Osteoblast (primary cell): Measurements from ENCODE around the gene UROD. TPM values are rescaled to one million over a fixed set of nuclear protein-coding genes. Genes with fewer than 3 reads are reported as not detected.

Source experiments
- DNase-seq: peaks from one replicate; pipeline ENCODE4 v3.0.0; 2011; ENCODE audit warnings: low spot score, mixed read lengths; ENCODE audit not compliant: insufficient read length; ENCODE audit errors: missing footprints
- H2AFZ ChIP-seq: 2 replicates; pipeline ENCODE4 v1.6.0; 2011; ENCODE audit warnings: mild to moderate bottlenecking, low read length
- H3K27ac ChIP-seq: 2 replicates; pipeline ENCODE4 v1.5.1; 2011; ENCODE audit warnings: mild to moderate bottlenecking, low read depth, low read length, moderate library complexity
- H3K27me3 ChIP-seq: 2 replicates; pipeline ENCODE4 v1.6.0; 2012; ENCODE audit warnings: mild to moderate bottlenecking, control low read depth, inconsistent platforms, low read length, moderate library complexity; ENCODE audit not compliant: insufficient read depth
- H3K36me3 ChIP-seq: 2 replicates; pipeline ENCODE4 v1.5.1; 2011; ENCODE audit warnings: mild to moderate bottlenecking, low read length, control low read depth, moderate library complexity; ENCODE audit not compliant: insufficient read depth
- H3K4me1 ChIP-seq: 2 replicates; pipeline ENCODE4 v1.5.1; 2011; ENCODE audit warnings: mild to moderate bottlenecking, low read length, control low read depth, moderate library complexity; ENCODE audit not compliant: insufficient read depth
- H3K4me2 ChIP-seq: 2 replicates; pipeline ENCODE4 v1.6.0; 2011; ENCODE audit warnings: mild to moderate bottlenecking, low read length; ENCODE audit not compliant: insufficient read depth
- H3K4me3 ChIP-seq: fragments of 200-600 bp; sonication (generic); 3 replicates; pipeline ENCODE4 v1.5.1; 2012; ENCODE audit warnings: mild to moderate bottlenecking, low read length, inconsistent platforms; ENCODE audit not compliant: insufficient read depth
- H3K79me2 ChIP-seq: 2 replicates; pipeline ENCODE4 v1.6.0; 2012; ENCODE audit warnings: mild to moderate bottlenecking, low read length, control low read depth, inconsistent platforms; ENCODE audit not compliant: insufficient read depth
- H3K9me3 ChIP-seq: 2 replicates; pipeline ENCODE4 v1.5.1; 2011; ENCODE audit warnings: low read depth, low read length, control low read depth
- H4K20me1 ChIP-seq: 2 replicates; pipeline ENCODE4 v1.6.0; 2012; ENCODE audit warnings: mild to moderate bottlenecking, low read length, control low read depth; ENCODE audit not compliant: insufficient read depth
- total RNA-seq: library from RNA; depleted of rRNA; stranded (reverse); fragments of >200 nt; gene quantifications from 2 replicates; pipeline ENCODE4 v1.2.3, GENCODE V29; 2012
- TF ChIP-seq, protein P1 (sequence below): IDR thresholded peaks from 2 replicates; pipeline ENCODE4 v1.5.1; 2011; ENCODE audit warnings: mild to moderate bottlenecking, low read depth, low read length, moderate library complexity; ENCODE audit errors: extremely low read depth

The UROD gene
- total RNA-seq, 1 donor = 123 TPM

DNA sequence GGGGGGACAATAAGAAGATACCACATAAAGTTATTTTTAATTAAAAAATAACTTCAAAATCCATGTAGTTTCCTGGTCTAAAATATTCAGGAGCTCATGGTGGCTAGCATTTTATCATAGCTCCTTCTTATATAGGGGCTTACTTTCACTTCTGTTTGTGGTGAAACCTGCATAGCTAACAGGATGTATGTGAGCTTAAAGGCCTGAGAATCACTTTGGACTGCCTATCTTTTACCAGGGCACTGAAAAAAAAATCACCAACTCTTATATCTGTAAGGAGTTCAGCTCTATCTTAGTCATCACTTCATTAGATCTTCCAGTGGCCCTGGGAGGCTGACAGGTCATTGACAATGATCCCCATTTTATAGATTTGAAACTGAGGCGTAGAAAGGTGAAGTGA, 21.3 kb downstream of the UROD start:
- DNase-seq = no peak
- Histone ChIP-seq H3K27ac (no peak overlapping the region), H4K20me1 (no peaks in the 10 kb centered on the region), H3K4me1 (no peaks in the 10 kb centered on the region), H3K27me3 (no peaks in the 10 kb centered on the region), H2AFZ (no peak overlapping the region), H3K4me2 (no peak overlapping the region), H3K79me2 (no peaks in the 10 kb centered on the region), H3K36me3 (no peaks in the 10 kb centered on the region), H3K4me3 (no peak overlapping the region), H3K9me3 (no peaks in the 10 kb centered on the region)
- TF ChIP-seq, protein P1, sequence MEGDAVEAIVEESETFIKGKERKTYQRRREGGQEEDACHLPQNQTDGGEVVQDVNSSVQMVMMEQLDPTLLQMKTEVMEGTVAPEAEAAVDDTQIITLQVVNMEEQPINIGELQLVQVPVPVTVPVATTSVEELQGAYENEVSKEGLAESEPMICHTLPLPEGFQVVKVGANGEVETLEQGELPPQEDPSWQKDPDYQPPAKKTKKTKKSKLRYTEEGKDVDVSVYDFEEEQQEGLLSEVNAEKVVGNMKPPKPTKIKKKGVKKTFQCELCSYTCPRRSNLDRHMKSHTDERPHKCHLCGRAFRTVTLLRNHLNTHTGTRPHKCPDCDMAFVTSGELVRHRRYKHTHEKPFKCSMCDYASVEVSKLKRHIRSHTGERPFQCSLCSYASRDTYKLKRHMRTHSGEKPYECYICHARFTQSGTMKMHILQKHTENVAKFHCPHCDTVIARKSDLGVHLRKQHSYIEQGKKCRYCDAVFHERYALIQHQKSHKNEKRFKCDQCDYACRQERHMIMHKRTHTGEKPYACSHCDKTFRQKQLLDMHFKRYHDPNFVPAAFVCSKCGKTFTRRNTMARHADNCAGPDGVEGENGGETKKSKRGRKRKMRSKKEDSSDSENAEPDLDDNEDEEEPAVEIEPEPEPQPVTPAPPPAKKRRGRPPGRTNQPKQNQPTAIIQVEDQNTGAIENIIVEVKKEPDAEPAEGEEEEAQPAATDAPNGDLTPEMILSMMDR = no peak

- no peak overlapping the region for H3K27ac ChIP-seq
- H3K4me2 ChIP-seq = no peak overlapping the region
- no peaks in the 10 kb centered on the region for H3K79me2 ChIP-seq
- H4K20me1 ChIP-seq = no peaks in the 10 kb centered on the region
- no peaks in the 10 kb centered on the region for H3K9me3 ChIP-seq
- H3K4me3 ChIP-seq = no peak overlapping the region
- no peaks in the 10 kb centered on the region for H3K4me1 ChIP-seq
- H3K36me3 ChIP-seq = no peaks in the 10 kb centered on the region
- no peak overlapping the region for H2AFZ ChIP-seq
- DNase-seq = no peak
- TF ChIP-seq, protein P1 = no peak
- H3K27me3 ChIP-seq = no peaks in the 10 kb centered on the region
Measured at GRCh38 chr1:45035631-45036301, 23.7 kb downstream of the UROD start.

DNA sequence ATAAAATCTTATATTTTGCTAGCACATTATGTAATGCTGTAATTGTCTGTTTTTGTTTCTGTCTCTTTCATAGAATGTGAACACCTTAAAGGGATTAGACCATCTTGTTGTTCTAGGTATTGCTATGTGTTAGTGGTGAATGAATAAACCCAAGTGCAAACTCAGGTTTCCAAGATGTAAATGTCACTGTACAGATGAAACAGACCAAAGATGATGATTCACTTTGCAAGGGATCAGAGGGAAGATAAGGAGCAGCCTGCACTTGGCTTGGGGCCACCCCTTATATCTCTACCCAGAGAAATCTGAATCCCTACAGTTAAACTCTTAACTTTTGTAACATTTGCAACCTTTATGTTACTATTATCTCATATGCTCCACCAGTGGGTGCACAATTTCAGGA, 25.4 kb downstream of the UROD start:
- Histone ChIP-seq H3K4me3 (no peak overlapping the region), H3K36me3 (no peaks in the 10 kb centered on the region), H2AFZ (no peak overlapping the region), H3K9me3 (no peaks in the 10 kb centered on the region), H3K27ac (no peak overlapping the region), H3K4me2 (no peak overlapping the region), H3K79me2 (no peaks in the 10 kb centered on the region), H4K20me1 (no peaks in the 10 kb centered on the region), H3K27me3 (no peaks in the 10 kb centered on the region), H3K4me1 (no peaks in the 10 kb centered on the region)
- TF ChIP-seq, protein P1 = no peak
- no peak for DNase-seq

DNA sequence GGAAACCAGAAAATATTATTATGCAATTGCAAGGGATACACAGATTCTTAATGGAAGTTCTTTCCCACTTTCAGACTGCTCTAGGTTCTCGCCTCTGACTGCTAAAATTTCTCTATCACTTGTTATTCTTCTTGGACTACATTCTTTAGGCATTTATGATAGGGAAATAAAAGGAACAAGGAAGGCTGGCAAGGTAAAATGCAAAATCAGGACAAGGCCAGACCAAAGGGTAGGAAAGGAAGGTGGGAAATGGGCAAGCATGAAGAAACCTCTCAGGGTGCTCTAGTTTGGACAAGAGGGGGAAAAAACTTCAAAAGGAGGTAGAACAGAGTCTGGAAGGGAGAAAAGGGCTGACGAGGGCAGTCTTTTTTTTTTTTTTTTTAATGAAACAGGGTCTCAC, 26.2 kb downstream of the UROD start:
- Histone ChIP-seq H3K9me3 (no peaks in the 10 kb centered on the region), H3K36me3 (no peaks in the 10 kb centered on the region), H3K27ac (no peak overlapping the region), H3K4me1 (no peaks in the 10 kb centered on the region), H3K27me3 (no peaks in the 10 kb centered on the region), H3K4me3 (no peak overlapping the region), H2AFZ (no peak overlapping the region), H3K79me2 (no peaks in the 10 kb centered on the region), H3K4me2 (no peak overlapping the region), H4K20me1 (no peaks in the 10 kb centered on the region)
- no peak for DNase-seq
- TF ChIP-seq, protein P1 = no peak
